Measurements from ENCODE around the gene KCNT1.

- TF ChIP-seq, protein P1, sequence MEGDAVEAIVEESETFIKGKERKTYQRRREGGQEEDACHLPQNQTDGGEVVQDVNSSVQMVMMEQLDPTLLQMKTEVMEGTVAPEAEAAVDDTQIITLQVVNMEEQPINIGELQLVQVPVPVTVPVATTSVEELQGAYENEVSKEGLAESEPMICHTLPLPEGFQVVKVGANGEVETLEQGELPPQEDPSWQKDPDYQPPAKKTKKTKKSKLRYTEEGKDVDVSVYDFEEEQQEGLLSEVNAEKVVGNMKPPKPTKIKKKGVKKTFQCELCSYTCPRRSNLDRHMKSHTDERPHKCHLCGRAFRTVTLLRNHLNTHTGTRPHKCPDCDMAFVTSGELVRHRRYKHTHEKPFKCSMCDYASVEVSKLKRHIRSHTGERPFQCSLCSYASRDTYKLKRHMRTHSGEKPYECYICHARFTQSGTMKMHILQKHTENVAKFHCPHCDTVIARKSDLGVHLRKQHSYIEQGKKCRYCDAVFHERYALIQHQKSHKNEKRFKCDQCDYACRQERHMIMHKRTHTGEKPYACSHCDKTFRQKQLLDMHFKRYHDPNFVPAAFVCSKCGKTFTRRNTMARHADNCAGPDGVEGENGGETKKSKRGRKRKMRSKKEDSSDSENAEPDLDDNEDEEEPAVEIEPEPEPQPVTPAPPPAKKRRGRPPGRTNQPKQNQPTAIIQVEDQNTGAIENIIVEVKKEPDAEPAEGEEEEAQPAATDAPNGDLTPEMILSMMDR (IDR thresholded peaks at IDR 0.05; ENCODE audit: insufficient read depth, low read depth, low read length), result no peak
- no peak for TF ChIP-seq EZH2 (IDR thresholded peaks at IDR 0.05; ENCODE audit: insufficient read depth, low read length)
These were observed 32.2 kb upstream of the KCNT1 start for GRCh38 chr9:135669616-135670285.
